TTC549 (cell line): ENCODE results near the gene WDR27.
"Not testable (repeated sequence)": the region's sequence is repeated elsewhere in the genome, so short reads cannot be mapped to it uniquely, and the experiment has no call there.

Source experiments
- FAIRE-seq: peaks from 2 replicates; lab custom pipeline; 2012; peaks lifted over from hg19 to GRCh38; lab: Jason Lieb, UNC

The WDR27 gene

GRCh38 chr6:169434554-169434953, 267.3 kb downstream of the WDR27 start:
- not testable (repeated sequence) for FAIRE-seq

- FAIRE-seq: no peak
Measured at GRCh38 chr6:169429001-169429400, 272.8 kb downstream of the WDR27 start.

GRCh38 chr6:169428532-169428931, 273.3 kb downstream of the WDR27 start:
- no peak for FAIRE-seq

- FAIRE-seq: no peak
Measured at GRCh38 chr6:169427856-169428255, 274.0 kb downstream of the WDR27 start.

- FAIRE-seq: no peak
Measured at GRCh38 chr6:169426611-169427010, 275.2 kb downstream of the WDR27 start.

GRCh38 chr6:169425628-169426370, 276.0 kb downstream of the WDR27 start:
- no peak for FAIRE-seq

GRCh38 chr6:169424821-169425240, 277.0 kb downstream of the WDR27 start:
- no peak for FAIRE-seq

- no peak for FAIRE-seq
Measured at GRCh38 chr6:169424149-169424804, 277.6 kb downstream of the WDR27 start.

- FAIRE-seq: no peak
Measured at GRCh38 chr6:169421586-169422264, 280.1 kb downstream of the WDR27 start.

- FAIRE-seq: no peak
Measured at GRCh38 chr6:169420912-169421543, 280.8 kb downstream of the WDR27 start.

- FAIRE-seq: no peak
Measured at GRCh38 chr6:169417101-169417500, 284.7 kb downstream of the WDR27 start.

- FAIRE-seq: no peak
Measured at GRCh38 chr6:169416249-169416648, 285.6 kb downstream of the WDR27 start.

- FAIRE-seq: no peak
Measured at GRCh38 chr6:169415179-169415578, 286.6 kb downstream of the WDR27 start.

GRCh38 chr6:169411722-169412121, 290.1 kb downstream of the WDR27 start:
- FAIRE-seq: no peak

- no peak for FAIRE-seq
Measured at GRCh38 chr6:169411296-169411695, 290.5 kb downstream of the WDR27 start.

GRCh38 chr6:169409742-169410312, 292.0 kb downstream of the WDR27 start:
- FAIRE-seq: no peak

GRCh38 chr6:169407325-169407724, 294.5 kb downstream of the WDR27 start:
- no peak for FAIRE-seq
